Measurements from ENCODE around the gene HBE1.

- TF ChIP-seq, protein P1, sequence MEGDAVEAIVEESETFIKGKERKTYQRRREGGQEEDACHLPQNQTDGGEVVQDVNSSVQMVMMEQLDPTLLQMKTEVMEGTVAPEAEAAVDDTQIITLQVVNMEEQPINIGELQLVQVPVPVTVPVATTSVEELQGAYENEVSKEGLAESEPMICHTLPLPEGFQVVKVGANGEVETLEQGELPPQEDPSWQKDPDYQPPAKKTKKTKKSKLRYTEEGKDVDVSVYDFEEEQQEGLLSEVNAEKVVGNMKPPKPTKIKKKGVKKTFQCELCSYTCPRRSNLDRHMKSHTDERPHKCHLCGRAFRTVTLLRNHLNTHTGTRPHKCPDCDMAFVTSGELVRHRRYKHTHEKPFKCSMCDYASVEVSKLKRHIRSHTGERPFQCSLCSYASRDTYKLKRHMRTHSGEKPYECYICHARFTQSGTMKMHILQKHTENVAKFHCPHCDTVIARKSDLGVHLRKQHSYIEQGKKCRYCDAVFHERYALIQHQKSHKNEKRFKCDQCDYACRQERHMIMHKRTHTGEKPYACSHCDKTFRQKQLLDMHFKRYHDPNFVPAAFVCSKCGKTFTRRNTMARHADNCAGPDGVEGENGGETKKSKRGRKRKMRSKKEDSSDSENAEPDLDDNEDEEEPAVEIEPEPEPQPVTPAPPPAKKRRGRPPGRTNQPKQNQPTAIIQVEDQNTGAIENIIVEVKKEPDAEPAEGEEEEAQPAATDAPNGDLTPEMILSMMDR (IDR thresholded peaks at IDR 0.05) = no peak
- no peak for TF ChIP-seq EP300 (IDR thresholded peaks at IDR 0.05)
These were observed 46.1 kb downstream of the HBE1 start for GRCh38 chr11:5223686-5224085.
